Stimulated activated naive CD8-positive, alpha-beta T cell treated with anti-CD3 and anti-CD28 coated beads, Interleukin-15, Interleukin-2, amounts not matched to agents 100 ng/mL and 50 ng/mL, for 24 hours (primary cell): ENCODE data around the gene PDCD7.
"Not testable (repeated sequence)": the region's sequence is repeated elsewhere in the genome, so short reads cannot be mapped to it uniquely, and the experiment has no call there.

Experiments used
- H3K27ac Mint-ChIP-seq: one replicate; pipeline ENCODE4 v1.8.0; 2021; ENCODE audit warnings: mild to moderate bottlenecking, mixed read lengths
- H3K27me3 Mint-ChIP-seq: one replicate; pipeline ENCODE4 v1.8.0; 2021; ENCODE audit warnings: mixed read lengths
- H3K36me3 Mint-ChIP-seq: one replicate; pipeline ENCODE4 v1.8.0; 2021; ENCODE audit warnings: low read depth, mixed read lengths
- H3K4me1 Mint-ChIP-seq: one replicate; pipeline ENCODE4 v1.8.0; 2021; ENCODE audit warnings: low read depth, mixed read lengths
- H3K4me3 Mint-ChIP-seq: one replicate; pipeline ENCODE4 v1.8.0; 2021; ENCODE audit warnings: mild to moderate bottlenecking, mixed read lengths
- H3K9me3 Mint-ChIP-seq: one replicate; pipeline ENCODE4 v1.8.0; 2021; ENCODE audit warnings: mixed read lengths

PDCD7 gene

GRCh38 chr15:65147902-65148301, 14.3 kb upstream of the PDCD7 start:
- no peaks in the 10 kb centered on the region for H3K27me3 Mint-ChIP-seq
- peak overlapping the region; percentile 5 for H3K27ac Mint-ChIP-seq
- no peaks in the 10 kb centered on the region for H3K9me3 Mint-ChIP-seq
- peaks cover 25% of the 10 kb centered on the region for H3K36me3 Mint-ChIP-seq
- no peaks in the 10 kb centered on the region for H3K4me1 Mint-ChIP-seq
- H3K4me3 Mint-ChIP-seq, result no peak overlapping the region

- Mint-ChIP-seq H3K27ac (no peak overlapping the region), H3K27me3 (no peaks in the 10 kb centered on the region), H3K36me3 (peaks cover 15% of the 10 kb centered on the region), H3K4me3 (no peak overlapping the region), H3K9me3 (no peaks in the 10 kb centered on the region), H3K4me1 (no peaks in the 10 kb centered on the region)
These were observed 12.8 kb upstream of the PDCD7 start for GRCh38 chr15:65146438-65146837.

- not testable (repeated sequence) for H3K27ac Mint-ChIP-seq, H3K27me3 Mint-ChIP-seq, H3K4me3 Mint-ChIP-seq, H3K36me3 Mint-ChIP-seq, H3K9me3 Mint-ChIP-seq, H3K4me1 Mint-ChIP-seq
These were observed 5.0 kb upstream of the PDCD7 start for GRCh38 chr15:65138631-65139030.

- H3K9me3 Mint-ChIP-seq, H3K36me3 Mint-ChIP-seq, H3K4me3 Mint-ChIP-seq, H3K27me3 Mint-ChIP-seq, H3K27ac Mint-ChIP-seq, H3K4me1 Mint-ChIP-seq: not testable (repeated sequence)
These were observed 4.3 kb upstream of the PDCD7 start for GRCh38 chr15:65137893-65138292.

DNA sequence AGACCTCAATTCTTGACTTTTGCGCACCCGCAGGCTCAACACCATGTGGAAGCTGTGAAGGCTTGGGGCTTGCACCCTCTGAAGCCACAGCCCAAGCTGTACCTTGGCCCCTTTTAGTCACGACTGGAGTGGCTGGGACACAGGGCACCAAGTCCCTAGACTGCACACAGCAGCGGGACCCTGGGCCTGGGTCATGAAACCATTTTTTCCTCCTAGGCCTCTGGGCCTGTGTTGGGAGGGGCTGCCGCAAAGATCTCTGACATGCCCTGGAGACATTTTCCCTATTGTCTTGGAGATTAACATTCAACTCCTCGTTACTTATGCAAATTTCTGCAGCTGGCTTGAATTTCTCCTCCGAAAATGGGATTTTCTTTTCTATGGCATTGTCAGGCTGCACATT, 3.5 kb upstream of the PDCD7 start:
- not testable (repeated sequence) for H3K27me3 Mint-ChIP-seq, H3K9me3 Mint-ChIP-seq, H3K4me3 Mint-ChIP-seq, H3K36me3 Mint-ChIP-seq, H3K27ac Mint-ChIP-seq
- peaks cover 17% of the 10 kb centered on the region for H3K4me1 Mint-ChIP-seq

DNA sequence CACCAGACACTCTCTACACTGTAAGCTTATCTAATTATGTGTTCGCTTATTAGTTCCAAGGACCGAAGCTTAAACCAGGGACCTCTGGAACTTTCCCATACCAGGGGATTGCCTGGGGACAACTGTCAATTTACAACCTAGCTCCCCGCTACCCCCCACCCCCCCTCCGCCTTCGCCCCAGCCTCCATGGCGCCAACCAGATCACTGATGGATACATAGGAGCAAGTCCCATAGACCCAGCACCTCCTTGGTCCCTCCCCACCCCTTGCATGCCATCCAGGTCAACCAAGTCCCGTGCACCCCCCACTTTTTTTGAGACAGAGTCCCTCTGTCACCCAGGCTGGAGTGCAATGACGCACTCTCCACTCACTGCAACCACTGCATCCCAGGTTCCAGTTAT, 930 bp upstream of the PDCD7 start:
- Mint-ChIP-seq H3K27me3 (no peaks in the 10 kb centered on the region), H3K36me3 (peaks cover 20% of the 10 kb centered on the region), H3K4me1 (peaks cover 29% of the 10 kb centered on the region), H3K9me3 (peaks cover 6% of the 10 kb centered on the region), H3K27ac (no peak overlapping the region), H3K4me3 (peak overlapping the region; percentile 100)

- Mint-ChIP-seq H3K27ac (peak overlapping the region; percentile 76), H3K9me3 (peaks cover 6% of the 10 kb centered on the region), H3K4me1 (peaks cover 29% of the 10 kb centered on the region), H3K36me3 (peaks cover 33% of the 10 kb centered on the region), H3K27me3 (no peaks in the 10 kb centered on the region), H3K4me3 (peak overlapping the region; percentile 88)
These were observed 595 bp downstream of the PDCD7 start for GRCh38 chr15:65132878-65133547.

DNA sequence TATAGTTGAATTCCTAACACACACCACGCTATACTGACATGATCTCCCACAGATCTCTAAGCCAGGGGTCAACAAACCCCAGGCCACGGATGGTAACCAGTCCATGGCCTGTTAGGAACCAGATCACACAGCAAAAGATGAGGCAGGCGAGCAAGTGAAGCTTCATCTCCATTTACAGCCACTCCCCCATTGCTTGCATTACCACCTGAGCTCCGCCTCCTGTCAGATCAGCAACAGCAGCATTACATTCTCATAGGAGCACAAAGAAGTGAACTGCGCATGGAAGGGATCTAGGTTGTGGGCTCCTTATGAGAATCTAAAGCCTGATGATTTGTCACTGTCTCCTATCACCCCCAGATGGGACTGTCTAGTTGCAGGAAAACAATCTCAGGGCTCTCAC, 2.7 kb downstream of the PDCD7 start:
- Mint-ChIP-seq H3K36me3 (peaks cover 39% of the 10 kb centered on the region), H3K9me3 (no peaks in the 10 kb centered on the region), H3K27me3 (no peaks in the 10 kb centered on the region), H3K27ac (no peak overlapping the region), H3K4me3 (no peak overlapping the region), H3K4me1 (peaks cover 33% of the 10 kb centered on the region)

- H3K4me3 Mint-ChIP-seq, result no peak overlapping the region
- H3K4me1 Mint-ChIP-seq, result no peaks in the 10 kb centered on the region
- no peaks in the 10 kb centered on the region for H3K9me3 Mint-ChIP-seq
- H3K27me3 Mint-ChIP-seq, result no peaks in the 10 kb centered on the region
- peaks cover 72% of the 10 kb centered on the region for H3K36me3 Mint-ChIP-seq
- no peak overlapping the region for H3K27ac Mint-ChIP-seq
These were observed 18.1 kb downstream of the PDCD7 start for GRCh38 chr15:65115542-65115941.

- H3K27me3 Mint-ChIP-seq, result no peaks in the 10 kb centered on the region
- peaks cover 72% of the 10 kb centered on the region for H3K36me3 Mint-ChIP-seq
- no peak within 1 kb of the TSS for H3K27ac Mint-ChIP-seq
- no peak within 1 kb of the TSS for H3K4me3 Mint-ChIP-seq
- H3K9me3 Mint-ChIP-seq, result no peaks in the 10 kb centered on the region
- no peaks in the 10 kb centered on the region for H3K4me1 Mint-ChIP-seq
These were observed 18.5 kb downstream of the PDCD7 start, which contains the start of gene UBAP1L for GRCh38 chr15:65115086-65115485. Gene UBAP1L (minus strand): TSS chr15:65115200. CDS start chr15:65106215, 8,985 bp downstream.

DNA sequence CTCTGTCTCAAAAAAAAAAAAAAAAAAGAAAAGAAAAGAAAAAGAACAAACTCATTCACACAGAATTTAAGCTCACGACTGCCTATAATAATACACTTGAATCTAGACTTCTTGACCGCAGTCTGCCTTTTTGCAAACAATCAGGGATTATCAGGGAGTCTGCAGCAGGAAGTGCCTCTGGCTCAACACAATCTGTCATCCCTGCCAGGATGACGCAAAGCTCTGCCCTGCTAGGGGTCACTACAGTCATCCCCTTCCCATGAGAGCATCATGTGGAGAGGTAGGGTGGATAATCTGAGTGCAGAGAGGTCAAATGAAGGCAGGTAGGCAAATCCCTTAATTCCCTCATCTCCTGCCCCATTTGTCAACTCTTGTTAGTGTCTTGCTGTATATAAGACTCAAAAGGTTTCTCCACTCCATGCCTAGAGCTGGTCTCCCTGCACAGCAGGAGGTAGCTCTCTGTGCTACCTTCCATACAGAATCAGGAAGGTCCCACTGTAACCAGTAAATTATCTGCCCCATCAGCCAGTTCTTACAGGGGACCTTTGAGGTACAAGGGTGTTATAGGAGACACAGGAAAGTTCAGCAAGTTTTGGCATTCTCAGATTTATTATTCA, 22.8 kb downstream of the PDCD7 start:
- Mint-ChIP-seq H3K27ac (no peak overlapping the region), H3K27me3 (no peaks in the 10 kb centered on the region), H3K4me1 (no peaks in the 10 kb centered on the region), H3K36me3 (peaks cover 56% of the 10 kb centered on the region), H3K9me3 (no peaks in the 10 kb centered on the region), H3K4me3 (no peak overlapping the region)

GRCh38 chr15:65106011-65106590, 27.5 kb downstream of the PDCD7 start:
- Mint-ChIP-seq H3K27me3 (no peaks in the 10 kb centered on the region), H3K9me3 (no peaks in the 10 kb centered on the region), H3K4me1 (no peaks in the 10 kb centered on the region), H3K4me3 (no peak overlapping the region), H3K36me3 (peaks cover 45% of the 10 kb centered on the region), H3K27ac (no peak overlapping the region)

GRCh38 chr15:65105038-65105437, 28.6 kb downstream of the PDCD7 start:
- H3K27me3 Mint-ChIP-seq, result no peaks in the 10 kb centered on the region
- no peak overlapping the region for H3K27ac Mint-ChIP-seq
- H3K4me1 Mint-ChIP-seq, result no peaks in the 10 kb centered on the region
- no peaks in the 10 kb centered on the region for H3K9me3 Mint-ChIP-seq
- H3K4me3 Mint-ChIP-seq, result no peak overlapping the region
- peaks cover 49% of the 10 kb centered on the region for H3K36me3 Mint-ChIP-seq

GRCh38 chr15:65102912-65103311, 30.7 kb downstream of the PDCD7 start:
- no peak overlapping the region for H3K27ac Mint-ChIP-seq
- peaks cover 55% of the 10 kb centered on the region for H3K36me3 Mint-ChIP-seq
- H3K9me3 Mint-ChIP-seq, result no peaks in the 10 kb centered on the region

GRCh38 chr15:65101891-65102708, 31.5 kb downstream of the PDCD7 start:
- Mint-ChIP-seq H3K9me3 (no peaks in the 10 kb centered on the region), H3K36me3 (peaks cover 55% of the 10 kb centered on the region), H3K4me1 (no peaks in the 10 kb centered on the region), H3K4me3 (no peak overlapping the region), H3K27ac (no peak overlapping the region), H3K27me3 (no peaks in the 10 kb centered on the region)

More at GRCh38 chr15:65102912-65103311, 30.7 kb downstream of the PDCD7 start:
- Mint-ChIP-seq H3K4me1 (no peaks in the 10 kb centered on the region), H3K27me3 (no peaks in the 10 kb centered on the region), H3K4me3 (no peak overlapping the region)
